Breast epithelium (tissue), 3 donors: ENCODE results near the gene NUBPL.

Experiments used
- POLR2A ChIP-seq: fragments of 450-650 bp; IDR thresholded peaks from one replicate; pipeline ENCODE4 v1.6.1; 2016; ENCODE audit warnings: antibody characterized with exemption, mild to moderate bottlenecking, moderate library complexity
- TF ChIP-seq, protein P1 (sequence below), 3 donors: fragments of 450-650 bp; IDR thresholded peaks; one replicate each; pipeline ENCODE4 v1.5.1; 2016 to 2017; ENCODE audit warnings: antibody characterized with exemption in 3 of 3, mild to moderate bottlenecking in 3 of 3, moderate library complexity in 3 of 3

DNA sequence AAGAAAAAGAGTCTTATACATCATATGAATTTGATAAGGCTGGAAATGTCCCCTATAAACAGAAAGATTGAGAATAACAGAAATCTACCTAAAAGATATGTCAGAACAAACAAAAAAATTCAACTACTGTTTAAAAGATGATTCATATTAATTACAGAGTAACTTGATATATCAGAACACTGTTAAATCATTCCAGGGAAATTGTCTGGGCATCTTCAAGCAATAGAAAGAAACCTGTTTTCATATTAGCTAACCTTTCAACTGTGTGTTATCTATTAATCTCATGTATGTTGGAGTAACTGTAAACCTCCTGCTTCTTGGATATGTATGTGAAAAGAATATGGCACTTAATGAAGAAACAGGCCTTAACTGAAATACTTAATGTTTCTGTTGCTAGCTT is 96.7 kb downstream of the NUBPL start:
- TF ChIP-seq, protein P1, sequence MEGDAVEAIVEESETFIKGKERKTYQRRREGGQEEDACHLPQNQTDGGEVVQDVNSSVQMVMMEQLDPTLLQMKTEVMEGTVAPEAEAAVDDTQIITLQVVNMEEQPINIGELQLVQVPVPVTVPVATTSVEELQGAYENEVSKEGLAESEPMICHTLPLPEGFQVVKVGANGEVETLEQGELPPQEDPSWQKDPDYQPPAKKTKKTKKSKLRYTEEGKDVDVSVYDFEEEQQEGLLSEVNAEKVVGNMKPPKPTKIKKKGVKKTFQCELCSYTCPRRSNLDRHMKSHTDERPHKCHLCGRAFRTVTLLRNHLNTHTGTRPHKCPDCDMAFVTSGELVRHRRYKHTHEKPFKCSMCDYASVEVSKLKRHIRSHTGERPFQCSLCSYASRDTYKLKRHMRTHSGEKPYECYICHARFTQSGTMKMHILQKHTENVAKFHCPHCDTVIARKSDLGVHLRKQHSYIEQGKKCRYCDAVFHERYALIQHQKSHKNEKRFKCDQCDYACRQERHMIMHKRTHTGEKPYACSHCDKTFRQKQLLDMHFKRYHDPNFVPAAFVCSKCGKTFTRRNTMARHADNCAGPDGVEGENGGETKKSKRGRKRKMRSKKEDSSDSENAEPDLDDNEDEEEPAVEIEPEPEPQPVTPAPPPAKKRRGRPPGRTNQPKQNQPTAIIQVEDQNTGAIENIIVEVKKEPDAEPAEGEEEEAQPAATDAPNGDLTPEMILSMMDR (IDR thresholded peaks at IDR 0.05), result no peak
- no peak for TF ChIP-seq POLR2A
